Mucosa of descending colon (tissue), 3 donors: ENCODE data around the gene ACADVL. TPM values are rescaled to one million over a fixed set of nuclear protein-coding genes. Genes with fewer than 3 reads are reported as not detected.

ENCODE experiments used
- ATAC-seq: fragments of 200-7000 bp; cut with Tn5 transposase; one replicate; pipeline ENCODE4 v1.9.1; 2020; ENCODE audit warnings: mild to moderate bottlenecking, moderate library complexity
- DNase-seq, 3 donors: peaks; one replicate each; pipeline ENCODE4 v3.0.0-alpha.2; 2020
- H3K36me3 ChIP-seq: fragments of 200-600 bp; one replicate; pipeline ENCODE4 v1.8.0; 2021; ENCODE audit warnings: low read depth, mild to moderate bottlenecking
- H3K4me1 ChIP-seq: fragments of 200-600 bp; one replicate; pipeline ENCODE4 v1.8.0; 2021; ENCODE audit warnings: low read depth, mild to moderate bottlenecking
- H3K4me3 ChIP-seq: fragments of 200-600 bp; one replicate; pipeline ENCODE4 v1.8.0; 2021; ENCODE audit warnings: mild to moderate bottlenecking
- H3K9me3 ChIP-seq: fragments of 200-600 bp; one replicate; pipeline ENCODE4 v1.8.0; 2021; ENCODE audit warnings: mild to moderate bottlenecking
- intact Hi-C, 2 donors: fragments of 100-400 bp; cut with DNase I in 1 of 2; cut with micrococcal nuclease in 1 of 2; formaldehyde crosslinking; loops; one replicate each; pipeline versions ENCODE4 v1.11.0 to v1.11.1; 2022; cut with DNase I, micrococcal nuclease
- total RNA-seq, 3 donors: library from RNA; stranded (reverse); fragmentation: NEBNext Ultra II Directional in 2 of 3; extraction: Animal tissue kit (Norgen Biotek cat#: 25700) in 2 of 3; gene quantifications; one replicate each; pipeline versions ENCODE4 v1.2.1 to v1.2.4, GENCODE V29; 2021 to 2023
- TF ChIP-seq, protein P1 (sequence below): fragments of 200-600 bp; IDR thresholded peaks from one replicate; pipeline ENCODE4 v1.8.0; 2022; ENCODE audit warnings: antibody characterized with exemption, mild to moderate bottlenecking
- donor health status: DM: no; HTN: no; CAD: no; lungs with moderate emphysema.
- donor health status: DM: no; HTN: no; CAD: no.
- donor health status: DM: no; HTN: yes; CAD: no.

ACADVL gene
- total RNA-seq, 3 donors from 2014 or later = 729 to 1,007 (median 804) TPM

DNA sequence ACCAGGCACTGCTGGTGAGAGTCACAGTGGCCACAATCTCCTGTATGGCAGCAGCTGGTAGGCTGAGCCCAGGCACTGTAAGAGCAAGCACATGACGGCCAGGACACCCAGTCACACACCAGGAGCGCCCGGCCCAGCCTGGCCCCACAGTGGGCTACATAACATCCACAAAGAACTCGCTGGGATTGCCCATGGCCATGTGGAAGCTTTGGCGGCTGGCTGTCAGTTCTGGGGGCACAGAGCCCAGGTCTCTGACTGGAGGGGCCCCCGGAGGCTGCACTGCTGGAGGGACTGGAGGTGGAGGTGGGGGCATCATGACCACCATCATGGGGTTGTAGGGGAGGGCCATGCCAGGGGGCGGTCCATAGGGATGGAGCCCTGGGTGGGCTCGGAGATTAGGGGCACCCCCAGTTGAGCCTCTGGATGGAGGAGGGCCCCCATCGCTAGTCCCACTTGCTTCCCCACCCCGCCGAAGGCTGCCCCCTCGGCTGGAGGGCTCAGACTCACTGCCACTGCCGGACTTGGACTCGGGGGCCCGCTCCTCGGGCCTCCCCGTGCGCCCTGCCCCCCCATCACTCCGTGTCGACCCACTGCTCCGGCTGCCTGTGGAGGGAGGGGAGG lies 6.1 kb downstream of the ACADVL start:
- H3K9me3 ChIP-seq = no peaks in the 10 kb centered on the region
- no peak overlapping the region for H3K4me3 ChIP-seq
- H3K36me3 ChIP-seq = peaks cover 18% of the 10 kb centered on the region
- peak in 1 of 3 donors; percentile 46 for DNase-seq
- H3K4me1 ChIP-seq = peaks cover 9% of the 10 kb centered on the region
- TF ChIP-seq, protein P1, sequence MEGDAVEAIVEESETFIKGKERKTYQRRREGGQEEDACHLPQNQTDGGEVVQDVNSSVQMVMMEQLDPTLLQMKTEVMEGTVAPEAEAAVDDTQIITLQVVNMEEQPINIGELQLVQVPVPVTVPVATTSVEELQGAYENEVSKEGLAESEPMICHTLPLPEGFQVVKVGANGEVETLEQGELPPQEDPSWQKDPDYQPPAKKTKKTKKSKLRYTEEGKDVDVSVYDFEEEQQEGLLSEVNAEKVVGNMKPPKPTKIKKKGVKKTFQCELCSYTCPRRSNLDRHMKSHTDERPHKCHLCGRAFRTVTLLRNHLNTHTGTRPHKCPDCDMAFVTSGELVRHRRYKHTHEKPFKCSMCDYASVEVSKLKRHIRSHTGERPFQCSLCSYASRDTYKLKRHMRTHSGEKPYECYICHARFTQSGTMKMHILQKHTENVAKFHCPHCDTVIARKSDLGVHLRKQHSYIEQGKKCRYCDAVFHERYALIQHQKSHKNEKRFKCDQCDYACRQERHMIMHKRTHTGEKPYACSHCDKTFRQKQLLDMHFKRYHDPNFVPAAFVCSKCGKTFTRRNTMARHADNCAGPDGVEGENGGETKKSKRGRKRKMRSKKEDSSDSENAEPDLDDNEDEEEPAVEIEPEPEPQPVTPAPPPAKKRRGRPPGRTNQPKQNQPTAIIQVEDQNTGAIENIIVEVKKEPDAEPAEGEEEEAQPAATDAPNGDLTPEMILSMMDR = no peak
- ATAC-seq = no peak
- intact Hi-C loops = no loop called here

GRCh38 chr17:7226721-7227710 lies 7.3 kb downstream of the ACADVL start:
- intact Hi-C loops = no loop called here
- ATAC-seq = no peak
- no peak overlapping the region for H3K4me3 ChIP-seq
- TF ChIP-seq, protein P1 = no peak
- H3K36me3 ChIP-seq = peaks cover 18% of the 10 kb centered on the region
- no peaks in the 10 kb centered on the region for H3K9me3 ChIP-seq
- peaks cover 1% of the 10 kb centered on the region for H3K4me1 ChIP-seq
- peak in 1 of 3 donors; percentile 57 for DNase-seq

DNA sequence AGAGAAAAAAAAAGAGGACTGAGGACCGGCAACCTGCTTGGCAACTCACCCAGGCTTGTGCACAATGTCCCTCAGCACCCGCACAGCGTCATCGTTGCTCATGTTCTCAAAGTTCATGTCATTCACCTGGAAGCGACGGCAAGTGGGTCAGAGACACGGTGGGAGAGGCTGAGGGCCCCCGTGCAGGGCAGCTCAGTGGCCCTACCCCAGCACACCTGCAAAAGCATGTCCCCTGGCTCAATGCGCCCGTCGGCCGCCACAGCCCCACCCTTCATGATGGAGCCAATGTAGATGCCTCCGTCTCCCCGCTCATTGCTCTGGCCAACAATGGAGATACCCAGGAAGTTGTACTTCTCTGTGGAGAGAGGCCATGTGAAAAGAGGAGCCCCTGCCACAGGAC lies 9.2 kb downstream of the ACADVL start:
- H3K36me3 ChIP-seq = peaks cover 18% of the 10 kb centered on the region
- no peak for ATAC-seq
- intact Hi-C loops = no loop called here
- peaks cover 14% of the 10 kb centered on the region for H3K4me1 ChIP-seq
- TF ChIP-seq, protein P1 = no peak
- DNase-seq = peak in 1 of 3 donors; percentile 48
- no peak overlapping the region for H3K4me3 ChIP-seq
- no peaks in the 10 kb centered on the region for H3K9me3 ChIP-seq

DNA sequence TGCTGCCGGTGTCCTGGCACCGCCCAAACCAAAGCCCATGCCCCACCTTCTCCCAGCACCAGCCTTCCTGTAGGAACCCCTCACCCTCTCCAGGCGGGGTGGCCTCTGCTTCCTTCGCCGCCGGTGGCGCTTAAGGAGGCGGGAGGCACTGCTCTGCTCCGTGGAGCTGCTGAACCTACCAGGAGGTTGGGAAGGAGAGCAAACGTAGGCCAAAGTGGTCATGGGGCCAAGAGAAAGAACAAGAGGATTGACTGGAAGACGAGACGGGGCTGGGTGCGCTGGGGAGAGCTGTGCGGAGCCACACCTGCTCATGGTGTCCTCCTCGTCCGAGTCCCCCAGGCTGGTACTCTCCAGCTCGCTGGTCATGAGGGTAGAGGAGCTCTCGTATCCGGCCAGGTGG lies 9.8 kb downstream of the ACADVL start:
- peaks cover 15% of the 10 kb centered on the region for H3K4me1 ChIP-seq
- intact Hi-C loops = no loop called here
- no peak overlapping the region for H3K4me3 ChIP-seq
- peaks cover 15% of the 10 kb centered on the region for H3K36me3 ChIP-seq
- TF ChIP-seq, protein P1 = no peak
- ATAC-seq (no peak), DNase-seq (no peak)
- no peaks in the 10 kb centered on the region for H3K9me3 ChIP-seq

DNA sequence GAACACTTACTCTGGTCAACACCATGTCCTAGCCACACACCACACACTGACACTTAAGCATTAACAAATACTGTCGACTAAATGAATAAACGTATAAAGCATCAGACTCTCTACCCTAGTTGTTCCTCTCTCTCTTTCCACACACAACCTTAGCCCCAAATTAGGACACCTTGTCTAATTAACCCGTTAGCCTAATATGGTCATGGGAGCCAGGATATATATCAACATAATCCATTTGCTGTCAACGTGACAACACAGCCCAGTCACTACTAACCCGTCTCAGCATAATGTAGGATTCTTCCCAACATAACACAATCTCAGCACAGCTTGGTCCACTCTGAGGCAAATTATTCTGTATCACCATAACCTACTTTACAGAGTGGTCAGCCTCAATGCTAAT lies 12.4 kb downstream of the ACADVL start:
- Histone ChIP-seq H3K4me1 (peaks cover 28% of the 10 kb centered on the region), H3K9me3 (no peaks in the 10 kb centered on the region), H3K36me3 (peaks cover 6% of the 10 kb centered on the region), H3K4me3 (no peak overlapping the region)
- ATAC-seq (no peak), DNase-seq (no peak)
- TF ChIP-seq, protein P1 = no peak
- intact Hi-C loops = no loop called here
